Liver (tissue), 9 donors: Measurements from ENCODE around the gene CELSR1. TPM values are rescaled to one million over a fixed set of nuclear protein-coding genes. Genes with fewer than 3 reads are reported as not detected.

Experiments
- DNase-seq: peaks from one replicate; pipeline ENCODE4 v3.0.0-alpha.2; 2017; ENCODE audit warnings: low spot score
- H3K27ac ChIP-seq, 2 donors: one replicate each; pipeline ENCODE4 v1.7.0; 2013; ENCODE audit warnings: inconsistent platforms in 2 of 2, low read length in 2 of 2, control low read depth in 1 of 2, low read depth in 1 of 2, mild to moderate bottlenecking in 1 of 2
- H3K27me3 ChIP-seq, 4 donors: one replicate each; pipeline versions ENCODE4 v1.6.1 to v1.7.0; 2013; ENCODE audit warnings: low read length in 3 of 4, inconsistent platforms in 1 of 4, mild to moderate bottlenecking in 1 of 4, moderate library complexity in 1 of 4; ENCODE audit not compliant: control insufficient read depth in 4 of 4, insufficient read depth in 4 of 4
- H3K36me3 ChIP-seq, 4 donors: one replicate each; pipeline versions ENCODE4 v1.6.1 to v1.7.0; 2013; ENCODE audit warnings: low read length in 3 of 4, mild to moderate bottlenecking in 3 of 4, low read depth in 1 of 4, moderate library complexity in 1 of 4; ENCODE audit not compliant: control insufficient read depth in 4 of 4, insufficient read depth in 3 of 4
- H3K4me1 ChIP-seq, 4 donors: one replicate each; pipeline versions ENCODE4 v1.6.1 to v1.7.0; 2013; ENCODE audit warnings: low read length in 3 of 4, mild to moderate bottlenecking in 3 of 4, moderate library complexity in 1 of 4; ENCODE audit not compliant: control insufficient read depth in 4 of 4, insufficient read depth in 4 of 4
- H3K4me3 ChIP-seq, 3 donors: one replicate each; pipeline versions ENCODE4 v1.6.1 to v1.7.0; 2013; ENCODE audit warnings: low read length in 3 of 3, control low read depth in 1 of 3, low read depth in 1 of 3, mild to moderate bottlenecking in 1 of 3
- H3K9ac ChIP-seq, 2 donors: one replicate each; pipeline ENCODE4 v1.7.0; 2013; ENCODE audit warnings: low read length in 2 of 2, mild to moderate bottlenecking in 2 of 2, moderate library complexity in 2 of 2, control low read depth in 1 of 2, low read depth in 1 of 2
- H3K9me3 ChIP-seq, 4 donors: one replicate each; pipeline versions ENCODE4 v1.6.1 to v1.7.0; 2013; ENCODE audit warnings: low read length in 3 of 4; ENCODE audit not compliant: control insufficient read depth in 4 of 4
- ATF3 ChIP-seq: IDR thresholded peaks from 2 replicates; pipeline ENCODE4 v1.6.1; 2016; ENCODE audit warnings: antibody characterized with exemption
- CTCF ChIP-seq: fragments of 150-350 bp; IDR thresholded peaks from 2 replicates; pipeline ENCODE4 v1.5.1; 2017; ENCODE audit warnings: improper control_type of control experiment, low read depth, low read length; ENCODE audit not compliant: missing input control
- EGR1 ChIP-seq, 2 donors: IDR thresholded peaks; 2 replicates each; pipeline ENCODE4 v1.6.1; 2016 to 2018; ENCODE audit warnings: antibody characterized with exemption in 2 of 2, low read depth in 2 of 2
- FOXA1 ChIP-seq: IDR thresholded peaks from 2 replicates; pipeline ENCODE4 v1.6.1; 2016; ENCODE audit warnings: antibody characterized with exemption
- GABPA ChIP-seq, 2 donors: IDR thresholded peaks in 1 of 2; conservative IDR thresholded peaks in 1 of 2; 2 replicates each; pipeline ENCODE4 v1.6.1; 2016; ENCODE audit warnings: antibody characterized with exemption in 2 of 2, mild to moderate bottlenecking in 1 of 2, moderate library complexity in 1 of 2
- HNF4A ChIP-seq, 2 donors: conservative IDR thresholded peaks; 2 replicates each; pipeline ENCODE4 v1.6.1; 2016; ENCODE audit warnings: antibody characterized with exemption in 2 of 2, mild to moderate bottlenecking in 2 of 2
- HNF4G ChIP-seq: IDR thresholded peaks from 2 replicates; pipeline ENCODE4 v1.6.1; 2016; ENCODE audit warnings: antibody characterized with exemption
- JUND ChIP-seq, 2 donors: IDR thresholded peaks; 2 replicates each; pipeline ENCODE4 v1.6.1; 2016; ENCODE audit warnings: antibody characterized with exemption in 2 of 2
- MAX ChIP-seq: IDR thresholded peaks from 2 replicates; pipeline ENCODE4 v1.6.1; 2016; ENCODE audit warnings: antibody characterized with exemption
- RAD21 ChIP-seq, 2 donors: IDR thresholded peaks; 2 replicates each; pipeline ENCODE4 v1.6.1; 2016; ENCODE audit warnings: antibody characterized with exemption in 2 of 2, mild to moderate bottlenecking in 2 of 2
- RXRA ChIP-seq, 2 donors: IDR thresholded peaks; 2 replicates each; pipeline ENCODE4 v1.6.1; 2017 to 2018; ENCODE audit warnings: antibody characterized with exemption in 2 of 2, mild to moderate bottlenecking in 1 of 2
- TAF1 ChIP-seq: conservative IDR thresholded peaks from 2 replicates; pipeline ENCODE4 v1.6.1; 2016; ENCODE audit warnings: antibody characterized with exemption, mild to moderate bottlenecking
- ZBTB33 ChIP-seq: IDR thresholded peaks from 2 replicates; pipeline ENCODE4 v1.6.1; 2016; ENCODE audit warnings: antibody characterized with exemption
- WGBS: extraction: QIAGEN DNeasy Blood & Tissue Kit; methylation state at CpG from one replicate; pipeline ENCODE4 v1.1.7; 2013; 5-methylcytosine and 5-hydroxymethylcytosine counted together
- polyA plus RNA-seq, 2 donors: library from polyadenylated mRNA; stranded (reverse) in 1 of 2; unstranded in 1 of 2; fragments of 200-250 nt in 1 of 2; fragments of >200 nt in 1 of 2; fragmentation: Nextera tagmentation in 1 of 2; extraction: Ambion mirVana in 1 of 2; gene quantifications; one replicate each; pipeline versions ENCODE4 v1.2.1 to v1.2.3, GENCODE V29; 2013 to 2015
- total RNA-seq, 2 donors: library from RNA; depleted of rRNA; stranded (reverse); fragments of >200 nt; gene quantifications; one replicate each; pipeline ENCODE4 v1.2.3, GENCODE V29; 2014
- donor health status: healthy.
- donor health status: healthy.
- donor health status: healthy.
- donor health status: healthy.
- donor health status: healthy.

The CELSR1 gene
- total and polyA plus RNA-seq, 4 donors, result 0.37 to 1.6 (median 1.3) TPM

GRCh38 chr22:46319319-46319718 is 218.1 kb downstream of the CELSR1 start:
- H3K27me3 ChIP-seq, result no peaks in the 10 kb centered on the region
- WGBS, result 96% methylated on average over 10 of the region's 10 CpGs
- TF ChIP-seq JUND (IDR thresholded peaks at IDR 0.05) (no peak), RAD21 (IDR thresholded peaks at IDR 0.05) (no peak), CTCF (no peak), ZBTB33 (no peak), TAF1 (no peak), HNF4A (conservative IDR thresholded peaks at IDR 0.05) (no peak), FOXA1 (no peak), ATF3 (no peak), EGR1 (IDR thresholded peaks at IDR 0.05; ENCODE audit: low read depth in 2 of 2) (no peak)
- DNase-seq, result no peak
- H3K9ac ChIP-seq, result no peak overlapping the region
- peaks cover 0 to 4% (median 2%) of the 10 kb centered on the region in 4 donors for H3K4me1 ChIP-seq
- no peak overlapping the region for H3K27ac ChIP-seq
- no peaks in the 10 kb centered on the region for H3K36me3 ChIP-seq
- no peak overlapping the region for H3K4me3 ChIP-seq
- H3K9me3 ChIP-seq, result no peaks in the 10 kb centered on the region

GRCh38 chr22:46318576-46318975 is 218.8 kb downstream of the CELSR1 start:
- DNase-seq, result no peak
- WGBS, result 97% methylated on average over 15 of the region's 15 CpGs
- no peak overlapping the region for H3K27ac ChIP-seq
- TF ChIP-seq RXRA (IDR thresholded peaks at IDR 0.05) (no peak), ATF3 (no peak), JUND (IDR thresholded peaks at IDR 0.05) (no peak), HNF4A (conservative IDR thresholded peaks at IDR 0.05) (no peak), GABPA (IDR thresholded peaks at IDR 0.05 in 1 of 2, conservative IDR thresholded peaks at IDR 0.05 in 1 of 2) (no peak), MAX (no peak), EGR1 (IDR thresholded peaks at IDR 0.05; ENCODE audit: low read depth in 2 of 2) (no peak), ZBTB33 (no peak), HNF4G (no peak)
- H3K27me3 ChIP-seq, result no peaks in the 10 kb centered on the region
- no peak overlapping the region for H3K9ac ChIP-seq
- H3K9me3 ChIP-seq, result no peaks in the 10 kb centered on the region
- peaks cover 0 to 4% (median 2%) of the 10 kb centered on the region in 4 donors for H3K4me1 ChIP-seq
- no peaks in the 10 kb centered on the region for H3K36me3 ChIP-seq
- H3K4me3 ChIP-seq, result no peak overlapping the region
